Glutamatergic neuron (in vitro differentiated cells): ENCODE results near the gene UBAC2. TPM values are rescaled to one million over a fixed set of nuclear protein-coding genes. Genes with fewer than 3 reads are reported as not detected.
"Not testable (repeated sequence)": the region's sequence is repeated elsewhere in the genome, so short reads cannot be mapped to it uniquely, and the experiment has no call there.

Experiments
- DNase-seq: peaks from one replicate; pipeline ENCODE4 v3.0.0; 2022
- H3K27ac Mint-ChIP-seq: one replicate; pipeline ENCODE4 v1.8.0; 2020; ENCODE audit warnings: mild to moderate bottlenecking, mixed read lengths, inconsistent platforms; ENCODE audit not compliant: unreplicated experiment
- H3K27me3 Mint-ChIP-seq: one replicate; pipeline ENCODE4 v1.8.0; 2020; ENCODE audit warnings: mild to moderate bottlenecking, moderate library complexity, mixed read lengths, inconsistent platforms; ENCODE audit not compliant: unreplicated experiment
- H3K36me3 Mint-ChIP-seq: one replicate; pipeline ENCODE4 v1.8.0; 2020; ENCODE audit warnings: mild to moderate bottlenecking, mixed read lengths, inconsistent platforms; ENCODE audit not compliant: unreplicated experiment
- H3K4me1 Mint-ChIP-seq: one replicate; pipeline ENCODE4 v1.8.0; 2020; ENCODE audit warnings: mild to moderate bottlenecking, low read depth, mixed read lengths, inconsistent platforms; ENCODE audit not compliant: unreplicated experiment
- H3K4me3 Mint-ChIP-seq: one replicate; pipeline ENCODE4 v1.8.0; 2020; ENCODE audit warnings: mild to moderate bottlenecking, mixed read lengths, inconsistent platforms; ENCODE audit not compliant: unreplicated experiment
- H3K9me3 Mint-ChIP-seq: one replicate; pipeline ENCODE4 v1.8.0; 2020; ENCODE audit warnings: mild to moderate bottlenecking, moderate library complexity, mixed read lengths, inconsistent platforms; ENCODE audit not compliant: unreplicated experiment
- total RNA-seq: library from RNA; stranded (reverse); fragmentation: NEBNext Ultra II Directional; extraction: Animal tissue kit (Norgen Biotek cat#: 25700); gene quantifications from one replicate; pipeline ENCODE4 v1.2.1, GENCODE V29; 2021; ENCODE audit not compliant: unreplicated experiment
- TF ChIP-seq, protein P1 (sequence below): fragments of 200-600 bp; sonication (generic); IDR thresholded peaks from one replicate; pipeline ENCODE4 v1.5.0; 2021; ENCODE audit not compliant: partially characterized antibody, unreplicated experiment

The UBAC2 gene
- total RNA-seq, 1 donor from 2014 or later, result 33.3 TPM

DNA sequence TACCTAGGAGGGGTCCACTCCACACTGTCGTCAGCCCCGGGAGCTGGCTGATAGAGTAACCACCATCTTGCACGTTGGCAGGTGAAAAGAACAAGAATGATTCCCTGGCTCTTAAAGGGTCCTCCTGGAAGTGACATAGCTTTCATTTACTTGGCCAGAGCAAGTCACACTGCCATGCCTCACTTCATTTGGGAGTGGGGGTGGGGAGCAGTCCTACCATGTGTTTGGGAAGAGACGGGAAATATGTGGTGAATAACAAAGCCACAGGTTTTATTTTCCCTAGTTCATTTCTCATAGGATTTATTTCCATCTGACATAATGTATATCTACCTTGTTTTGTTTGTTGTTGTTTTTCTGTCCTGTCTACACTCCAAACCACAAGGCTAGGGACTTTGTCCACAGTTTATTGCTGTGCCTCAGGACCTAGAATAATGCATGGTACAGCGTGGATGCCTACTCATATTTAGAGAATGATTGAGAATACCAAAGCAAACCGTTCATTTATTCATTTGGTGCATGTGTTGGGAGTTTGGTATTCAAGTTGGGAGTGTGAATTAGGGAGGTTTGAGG is 26.8 kb downstream of the UBAC2 start:
- H3K36me3 Mint-ChIP-seq, result no peaks in the 10 kb centered on the region
- H3K27ac Mint-ChIP-seq, result no peak overlapping the region
- no peak for DNase-seq
- no peaks in the 10 kb centered on the region for H3K9me3 Mint-ChIP-seq
- H3K4me1 Mint-ChIP-seq, result peaks cover 5% of the 10 kb centered on the region
- no peak overlapping the region for H3K4me3 Mint-ChIP-seq
- TF ChIP-seq, protein P1, sequence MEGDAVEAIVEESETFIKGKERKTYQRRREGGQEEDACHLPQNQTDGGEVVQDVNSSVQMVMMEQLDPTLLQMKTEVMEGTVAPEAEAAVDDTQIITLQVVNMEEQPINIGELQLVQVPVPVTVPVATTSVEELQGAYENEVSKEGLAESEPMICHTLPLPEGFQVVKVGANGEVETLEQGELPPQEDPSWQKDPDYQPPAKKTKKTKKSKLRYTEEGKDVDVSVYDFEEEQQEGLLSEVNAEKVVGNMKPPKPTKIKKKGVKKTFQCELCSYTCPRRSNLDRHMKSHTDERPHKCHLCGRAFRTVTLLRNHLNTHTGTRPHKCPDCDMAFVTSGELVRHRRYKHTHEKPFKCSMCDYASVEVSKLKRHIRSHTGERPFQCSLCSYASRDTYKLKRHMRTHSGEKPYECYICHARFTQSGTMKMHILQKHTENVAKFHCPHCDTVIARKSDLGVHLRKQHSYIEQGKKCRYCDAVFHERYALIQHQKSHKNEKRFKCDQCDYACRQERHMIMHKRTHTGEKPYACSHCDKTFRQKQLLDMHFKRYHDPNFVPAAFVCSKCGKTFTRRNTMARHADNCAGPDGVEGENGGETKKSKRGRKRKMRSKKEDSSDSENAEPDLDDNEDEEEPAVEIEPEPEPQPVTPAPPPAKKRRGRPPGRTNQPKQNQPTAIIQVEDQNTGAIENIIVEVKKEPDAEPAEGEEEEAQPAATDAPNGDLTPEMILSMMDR, result no peak
- no peaks in the 10 kb centered on the region for H3K27me3 Mint-ChIP-seq

GRCh38 chr13:99227909-99228688 is 27.4 kb downstream of the UBAC2 start:
- H3K9me3 Mint-ChIP-seq, result no peaks in the 10 kb centered on the region
- H3K36me3 Mint-ChIP-seq, result no peaks in the 10 kb centered on the region
- no peaks in the 10 kb centered on the region for H3K27me3 Mint-ChIP-seq
- TF ChIP-seq, protein P1, result no peak
- no peak overlapping the region for H3K4me3 Mint-ChIP-seq
- peaks cover 5% of the 10 kb centered on the region for H3K4me1 Mint-ChIP-seq
- no peak for DNase-seq
- H3K27ac Mint-ChIP-seq, result no peak overlapping the region

- DNase-seq, result no peak
- Mint-ChIP-seq H3K4me1 (peaks cover 5% of the 10 kb centered on the region), H3K9me3 (no peaks in the 10 kb centered on the region), H3K36me3 (no peaks in the 10 kb centered on the region), H3K27me3 (no peaks in the 10 kb centered on the region), H3K4me3 (no peak overlapping the region), H3K27ac (no peak overlapping the region)
- TF ChIP-seq, protein P1, result no peak
Measured at GRCh38 chr13:99228737-99229691, 28.4 kb downstream of the UBAC2 start.

DNA sequence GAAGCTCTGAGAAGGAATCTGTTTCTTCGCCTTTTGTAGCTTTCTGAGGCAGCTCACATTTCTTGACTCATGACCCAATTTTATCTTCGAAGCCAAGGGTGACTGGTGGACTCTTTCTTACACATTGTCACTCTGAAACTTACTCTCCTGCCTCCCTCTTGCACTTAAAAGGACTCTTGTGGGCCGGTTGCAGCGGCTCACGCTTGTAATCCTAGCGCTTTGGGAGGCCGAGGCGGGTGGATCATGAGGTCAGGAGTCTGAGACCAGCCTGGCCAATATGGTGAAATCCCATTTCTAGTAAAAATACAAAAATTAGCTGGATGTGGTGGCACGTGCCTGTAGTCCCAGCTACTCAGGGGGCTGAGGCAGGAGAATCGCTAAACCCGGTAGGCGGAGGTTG is 29.9 kb downstream of the UBAC2 start:
- H3K36me3 Mint-ChIP-seq, H3K4me3 Mint-ChIP-seq, H3K27me3 Mint-ChIP-seq, H3K9me3 Mint-ChIP-seq, DNase-seq, H3K4me1 Mint-ChIP-seq, H3K27ac Mint-ChIP-seq: not testable (repeated sequence)

- H3K9me3 Mint-ChIP-seq, result no peaks in the 10 kb centered on the region
- DNase-seq, result no peak
- no peaks in the 10 kb centered on the region for H3K36me3 Mint-ChIP-seq
- TF ChIP-seq, protein P1, result no peak
- H3K4me3 Mint-ChIP-seq, result no peak overlapping the region
- no peaks in the 10 kb centered on the region for H3K27me3 Mint-ChIP-seq
- no peak overlapping the region for H3K27ac Mint-ChIP-seq
- peaks cover 5% of the 10 kb centered on the region for H3K4me1 Mint-ChIP-seq
Measured at GRCh38 chr13:99230991-99231390, 30.3 kb downstream of the UBAC2 start.
